HCT116 (cell line): ENCODE results near the gene COMMD10. TPM values are rescaled to one million over a fixed set of nuclear protein-coding genes. Genes with fewer than 3 reads are reported as not detected.

Experiments
- ATAC-seq: fragments of 200-7000 bp; cut with Tn5 transposase; 2 replicates; pipeline ENCODE4 v1.9.1; 2020; ENCODE audit warnings: mild to moderate bottlenecking, moderate library complexity
- BruUV-seq: library from RNA; stranded (reverse); fragments of 400-500 nt; replicated peaks from 2 replicates; lab custom pipeline; 2021; lab: Mats Ljungman, UMichigan
- CTCF ChIA-PET: fragments of 300-600 bp; sonication (Branson Sonifier 250); formaldehyde crosslinking; loops from one replicate; lab custom pipeline; 2021; ENCODE audit warnings: antibody characterized with exemption; lab: Charles Lee
- POLR2A ChIA-PET: fragments of 300-600, 350-600 bp; sonication (Branson Sonifier 250); formaldehyde crosslinking; loops from one replicate; lab custom pipeline; 2021; ENCODE audit warnings: antibody characterized with exemption; lab: Charles Lee
- RAD21 ChIA-PET, 2 experiments: fragments of 300-600 bp; sonication (Branson Sonifier 250); formaldehyde crosslinking; loops; one replicate each; lab custom pipeline; 2023; ENCODE audit warnings: low total read pairs in 2 of 2; ENCODE audit not compliant: uncharacterized antibody in 2 of 2, unreplicated experiment in 2 of 2, low non-redundant PET in 1 of 2; lab: Charles Lee
- DNase-seq: peaks from one replicate; pipeline ENCODE4 v3.0.0-alpha.2; 2010; ENCODE audit warnings: low read depth, low spot score
- H2AFZ ChIP-seq: fragments of 200-600 bp; shearing (Covaris generic), sonication (generic); 2 replicates; pipeline ENCODE4 v1.6.1; 2017; ENCODE audit warnings: low read depth, mixed run types, mixed read lengths, antibody characterized with exemption, low read length; ENCODE audit not compliant: poor library complexity, severe bottlenecking
- H3K27ac ChIP-seq: 2 replicates; pipeline ENCODE4 v1.5.1; 2012; ENCODE audit warnings: low read depth, low read length
- H3K27me3 ChIP-seq: fragments of 200-600 bp; sonication (generic); 2 replicates; pipeline ENCODE4 v1.6.1; 2016; ENCODE audit warnings: mixed run types, low read length, mixed read lengths; ENCODE audit not compliant: insufficient read depth
- H3K36me3 ChIP-seq, 2 experiments: fragments of 200-500 bp in 1 of 2; fragments of 200-600 bp in 1 of 2; sonication (Bioruptor generic) in 1 of 2; sonication (generic) in 1 of 2; 2 replicates each; pipeline versions ENCODE4 v1.5.1 to v1.6.1; 2014 to 2016; ENCODE audit warnings: low read length in 2 of 2, inconsistent platforms in 1 of 2, mixed read lengths in 1 of 2, mixed run types in 1 of 2; ENCODE audit not compliant: insufficient read depth in 2 of 2, control insufficient read depth in 1 of 2
- H3K4me1 ChIP-seq, 2 experiments: fragments of 200-600 bp in 1 of 2; sonication (generic) in 1 of 2; 2 replicates each; pipeline versions ENCODE4 v1.5.1 to v1.6.1; 2012 to 2017; ENCODE audit warnings: low read length in 2 of 2, inconsistent platforms in 1 of 2, mild to moderate bottlenecking in 1 of 2, mixed read lengths in 1 of 2, mixed run types in 1 of 2, moderate library complexity in 1 of 2; ENCODE audit not compliant: insufficient read depth in 2 of 2, control insufficient read depth in 1 of 2
- H3K4me2 ChIP-seq: fragments of 200-600 bp; sonication (generic); 2 replicates; pipeline ENCODE4 v1.6.1; 2017; ENCODE audit warnings: mixed run types, low read length, mixed read lengths
- H3K4me3 ChIP-seq, 2 experiments: fragments of 200-600 bp in 1 of 2; sonication (generic) in 1 of 2; replicated peaks in 1 of 2; 2 replicates each; pipeline ENCODE4 v1.5.1; 2011 to 2016; ENCODE audit warnings: low read length in 2 of 2, control low read depth in 1 of 2, low read depth in 1 of 2, mild to moderate bottlenecking in 1 of 2, mixed read lengths in 1 of 2, mixed run types in 1 of 2
- H3K79me2 ChIP-seq: fragments of 200-600 bp; sonication (generic); 2 replicates; pipeline ENCODE4 v1.6.1; 2017; ENCODE audit warnings: mild to moderate bottlenecking, mixed run types, low read length, moderate library complexity, mixed read lengths; ENCODE audit not compliant: insufficient read depth
- H3K9ac ChIP-seq: fragments of 200-600 bp; sonication (generic); 2 replicates; pipeline ENCODE4 v1.6.1; 2016; ENCODE audit warnings: low read length, mixed read lengths
- H3K9me2 ChIP-seq: fragments of 200-600 bp; sonication (generic), shearing (Covaris generic); 2 replicates; pipeline ENCODE4 v1.6.1; 2017; ENCODE audit warnings: mixed run types, mild to moderate bottlenecking, moderate library complexity; ENCODE audit not compliant: insufficient read depth
- H3K9me3 ChIP-seq, 2 experiments: fragments of 200-500 bp in 1 of 2; fragments of 200-600 bp in 1 of 2; sonication (Bioruptor generic) in 1 of 2; sonication (generic) in 1 of 2; 2 replicates each; pipeline ENCODE4 v1.6.1; 2014 to 2017; ENCODE audit warnings: low read length in 2 of 2, mixed read lengths in 2 of 2, inconsistent platforms in 1 of 2, low read depth in 1 of 2, mild to moderate bottlenecking in 1 of 2, mixed run types in 1 of 2, moderate library complexity in 1 of 2; ENCODE audit not compliant: control insufficient read depth in 1 of 2, insufficient read depth in 1 of 2
- H4K20me1 ChIP-seq: fragments of 200-600 bp; sonication (generic), shearing (Covaris generic); 2 replicates; pipeline ENCODE4 v1.6.1; 2017; ENCODE audit warnings: mixed run types, mild to moderate bottlenecking, moderate library complexity; ENCODE audit not compliant: insufficient read depth
- ATF3 ChIP-seq: IDR thresholded peaks from 2 replicates; pipeline ENCODE4 v1.6.1; 2012
- CBX3 ChIP-seq: IDR thresholded peaks from 2 replicates; pipeline ENCODE4 v1.6.1; 2012; ENCODE audit warnings: low read depth
- CTCF ChIP-seq, 3 experiments: fragments of 200-600 bp in 1 of 3; sonication (generic) in 1 of 3; IDR thresholded peaks in 2 of 3; conservative IDR thresholded peaks in 1 of 3; 2 replicates each; pipeline ENCODE4 v1.5.1; 2012 to 2017; ENCODE audit warnings: low read depth in 2 of 3, low read length in 2 of 3, antibody characterized with exemption in 1 of 3, borderline replicate concordance in 1 of 3, control low read depth in 1 of 3, mild to moderate bottlenecking in 1 of 3, mixed read lengths in 1 of 3, mixed run types in 1 of 3, moderate library complexity in 1 of 3; ENCODE audit not compliant: insufficient read depth in 1 of 3
- EGR1 ChIP-seq: IDR thresholded peaks from 2 replicates; pipeline ENCODE4 v1.6.1; 2012; ENCODE audit warnings: low read depth
- ELF1 ChIP-seq: IDR thresholded peaks from 2 replicates; pipeline ENCODE4 v1.6.1; 2012; ENCODE audit warnings: low read depth, borderline replicate concordance
- EZH2 ChIP-seq: fragments of 200-600 bp; sonication (generic); IDR thresholded peaks from 2 replicates; pipeline ENCODE4 v1.6.1; 2017; ENCODE audit warnings: antibody characterized with exemption, mixed run types
- EZH2phosphoT487 ChIP-seq: fragments of 200-600 bp; IDR thresholded peaks from 2 replicates; pipeline ENCODE4 v1.6.1; 2018; ENCODE audit warnings: antibody characterized with exemption, borderline replicate concordance
- FOSL1 ChIP-seq: IDR thresholded peaks from 2 replicates; pipeline ENCODE4 v1.6.1; 2012; ENCODE audit warnings: low read depth
- JUND ChIP-seq: IDR thresholded peaks from 2 replicates; pipeline ENCODE4 v1.6.1; 2012
- MAX ChIP-seq: IDR thresholded peaks from 2 replicates; pipeline ENCODE4 v1.6.1; 2012
- POLR2A ChIP-seq: IDR thresholded peaks from 2 replicates; pipeline ENCODE4 v1.7.0; 2011; ENCODE audit warnings: borderline replicate concordance; ENCODE audit not compliant: insufficient read depth, insufficient read length; ENCODE audit errors: extremely low read depth
- RAD21 ChIP-seq: IDR thresholded peaks from 2 replicates; pipeline ENCODE4 v1.6.1; 2012; ENCODE audit warnings: low read depth, mild to moderate bottlenecking
- REST ChIP-seq: IDR thresholded peaks from 2 replicates; pipeline ENCODE4 v1.6.1; 2012; ENCODE audit warnings: low read depth
- SIN3A ChIP-seq: IDR thresholded peaks from 2 replicates; pipeline ENCODE4 v1.6.1; 2012; ENCODE audit warnings: low read depth
- SP1 ChIP-seq: IDR thresholded peaks from 2 replicates; pipeline ENCODE4 v1.6.1; 2012; ENCODE audit warnings: low read depth
- SRF ChIP-seq: IDR thresholded peaks from 2 replicates; pipeline ENCODE4 v1.6.1; 2012; ENCODE audit warnings: low read depth
- YY1 ChIP-seq: IDR thresholded peaks from 2 replicates; pipeline ENCODE4 v1.6.1; 2011; ENCODE audit warnings: low read length, low read depth, moderate library complexity, mild to moderate bottlenecking; ENCODE audit not compliant: insufficient replicate concordance; ENCODE audit errors: extremely low read depth
- ZFX ChIP-seq: fragments of 450-650 bp; IDR thresholded peaks from 2 replicates; pipeline ENCODE4 v1.6.1; 2017
- ZNF274 ChIP-seq: fragments of 200-500 bp; sonication (Bioruptor generic); IDR thresholded peaks from 2 replicates; pipeline ENCODE4 v1.6.1; 2014; ENCODE audit warnings: mild to moderate bottlenecking, low read depth, low read length, inconsistent platforms
- intact Hi-C: fragments of 100-400 bp; cut with micrococcal nuclease; formaldehyde crosslinking; loops from 2 replicates; pipeline ENCODE4 v1.10.0; 2022
- total RNA-seq: library from RNA; stranded (reverse); gene quantifications from one replicate; pipeline ENCODE4 v1.2.1, GENCODE V29; 2021; ENCODE audit not compliant: unreplicated experiment

The COMMD10 gene
- total RNA-seq, 1 experiment from 2014 or later = 35.3 TPM

- Histone ChIP-seq H2AFZ (no peak overlapping the region), H4K20me1 (no peaks in the 10 kb centered on the region), H3K9me3 (no peaks in the 10 kb centered on the region), H3K9me2 (no peaks in the 10 kb centered on the region), H3K9ac (no peak overlapping the region), H3K36me3 (no peaks in the 10 kb centered on the region), H3K27me3 (no peaks in the 10 kb centered on the region), H3K4me1 (peaks cover 0 to 5% of the 10 kb centered on the region in 2 experiments; a peak in 1 of 4 replicates), H3K79me2 (no peaks in the 10 kb centered on the region), H3K4me3 (no peak overlapping the region), H3K4me2 (no peak overlapping the region), H3K27ac (no peak overlapping the region)
- BruUV-seq = no TSS peak
- ChIA-PET CTCF (no interaction called here), POLR2A (no interaction called here), RAD21 (no interaction called here)
- TF ChIP-seq FOSL1 (no peak), JUND (no peak), SIN3A (no peak), ZFX (no peak), ZNF274 (no peak), SP1 (no peak), EZH2 (no peak), MAX (no peak), POLR2A (no peak), EZH2phosphoT487 (no peak), EGR1 (no peak), RAD21 (no peak), REST (no peak), YY1 (no peak), SRF (no peak), CBX3 (no peak), CTCF (IDR thresholded peaks at IDR 0.05 in 2 of 3, conservative IDR thresholded peaks at IDR 0.05 in 1 of 3; ENCODE audit: borderline replicate concordance in 1 of 3, insufficient read depth in 1 of 3, low read depth in 2 of 3, low read length in 2 of 3) (no peak), ATF3 (no peak), ELF1 (no peak)
- ATAC-seq (no peak), DNase-seq (no peak)
- intact Hi-C loops = no loop called here
These were observed 46.2 kb downstream of the COMMD10 start for GRCh38 chr5:116130976-116131375.
